Omental fat pad (tissue), 4 donors: ENCODE results near the gene FUZ. TPM values are rescaled to one million over a fixed set of nuclear protein-coding genes. Genes with fewer than 3 reads are reported as not detected.

Source experiments
- ATAC-seq: fragments of 150-250 bp; one replicate; pipeline ENCODE4 v1.9.1; 2016; ENCODE audit warnings: mild to moderate bottlenecking, moderate library complexity; ENCODE audit not compliant: low FRiP score
- DNase-seq: peaks from one replicate; pipeline ENCODE4 v3.0.0-alpha.2; 2019; ENCODE audit warnings: low spot score
- small RNA-seq: library from RNA; depleted of rRNA; stranded (forward); fragments of <200 nt; gene quantifications from one replicate; pipeline ENCODE3, GENCODE V24; 2016
- total RNA-seq, 4 donors: library from RNA; depleted of rRNA; stranded (reverse); fragments of >200 nt; gene quantifications; one replicate each; pipeline ENCODE4 v1.1.0, GENCODE V29; 2016
- TF ChIP-seq, protein P1 (sequence below), 3 donors: fragments of 450-650 bp; IDR thresholded peaks; one replicate each; pipeline ENCODE4 v1.5.1; 2016 to 2017; ENCODE audit warnings: antibody characterized with exemption in 3 of 3, mild to moderate bottlenecking in 3 of 3, moderate library complexity in 2 of 3

The FUZ gene
- total RNA-seq, 4 donors from 2014 or later = 10.2 to 20.3 (median 17.0) TPM

DNA sequence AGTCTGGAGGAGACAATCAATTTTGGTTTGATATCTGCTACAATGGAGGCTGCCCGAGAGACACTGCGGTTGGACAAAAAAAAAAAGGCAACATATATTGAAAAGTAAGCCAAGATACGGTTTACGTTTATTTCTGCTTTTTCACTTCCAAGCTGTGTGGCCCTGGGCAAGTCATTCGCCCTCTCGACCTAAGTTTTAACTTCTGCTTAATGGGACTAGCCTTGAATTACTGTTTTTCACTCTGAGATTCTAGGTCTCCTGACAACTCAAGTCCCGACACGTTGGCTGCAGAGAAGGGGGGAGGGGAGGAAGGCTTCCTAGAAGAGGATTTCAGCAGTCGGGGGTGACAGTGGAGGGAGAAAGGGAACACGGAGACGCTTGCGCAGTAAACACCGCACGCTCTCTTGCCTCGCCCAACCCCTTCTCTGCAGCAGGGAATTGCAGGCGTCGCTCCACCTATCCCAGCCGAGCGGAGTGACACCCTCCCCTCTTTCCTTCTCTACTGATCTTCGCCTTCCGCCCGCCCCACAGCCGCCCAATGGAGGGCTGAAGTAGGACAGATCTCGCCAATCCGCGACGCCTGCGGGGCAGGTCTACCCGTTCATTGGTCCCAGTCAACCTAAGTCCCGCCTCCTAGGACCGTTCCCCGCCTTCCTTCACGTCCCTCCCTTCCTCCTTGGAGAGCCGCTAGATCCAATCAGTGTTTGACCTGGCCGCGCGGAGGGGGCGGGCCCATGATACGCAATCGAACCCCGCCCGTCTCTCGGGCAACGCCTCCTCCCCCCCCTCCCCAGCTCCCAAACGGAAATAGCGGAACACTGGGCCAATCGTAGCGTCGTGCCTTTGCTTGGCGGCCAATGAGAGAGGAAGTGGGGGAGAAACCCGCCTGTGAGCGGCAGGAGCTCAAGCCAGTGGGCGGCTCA lies 46.8 kb downstream of the FUZ start:
- ATAC-seq = peak; percentile 97
- peak; percentile 94 for DNase-seq
- TF ChIP-seq, protein P1, sequence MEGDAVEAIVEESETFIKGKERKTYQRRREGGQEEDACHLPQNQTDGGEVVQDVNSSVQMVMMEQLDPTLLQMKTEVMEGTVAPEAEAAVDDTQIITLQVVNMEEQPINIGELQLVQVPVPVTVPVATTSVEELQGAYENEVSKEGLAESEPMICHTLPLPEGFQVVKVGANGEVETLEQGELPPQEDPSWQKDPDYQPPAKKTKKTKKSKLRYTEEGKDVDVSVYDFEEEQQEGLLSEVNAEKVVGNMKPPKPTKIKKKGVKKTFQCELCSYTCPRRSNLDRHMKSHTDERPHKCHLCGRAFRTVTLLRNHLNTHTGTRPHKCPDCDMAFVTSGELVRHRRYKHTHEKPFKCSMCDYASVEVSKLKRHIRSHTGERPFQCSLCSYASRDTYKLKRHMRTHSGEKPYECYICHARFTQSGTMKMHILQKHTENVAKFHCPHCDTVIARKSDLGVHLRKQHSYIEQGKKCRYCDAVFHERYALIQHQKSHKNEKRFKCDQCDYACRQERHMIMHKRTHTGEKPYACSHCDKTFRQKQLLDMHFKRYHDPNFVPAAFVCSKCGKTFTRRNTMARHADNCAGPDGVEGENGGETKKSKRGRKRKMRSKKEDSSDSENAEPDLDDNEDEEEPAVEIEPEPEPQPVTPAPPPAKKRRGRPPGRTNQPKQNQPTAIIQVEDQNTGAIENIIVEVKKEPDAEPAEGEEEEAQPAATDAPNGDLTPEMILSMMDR (IDR thresholded peaks at IDR 0.05) = no peak

DNA sequence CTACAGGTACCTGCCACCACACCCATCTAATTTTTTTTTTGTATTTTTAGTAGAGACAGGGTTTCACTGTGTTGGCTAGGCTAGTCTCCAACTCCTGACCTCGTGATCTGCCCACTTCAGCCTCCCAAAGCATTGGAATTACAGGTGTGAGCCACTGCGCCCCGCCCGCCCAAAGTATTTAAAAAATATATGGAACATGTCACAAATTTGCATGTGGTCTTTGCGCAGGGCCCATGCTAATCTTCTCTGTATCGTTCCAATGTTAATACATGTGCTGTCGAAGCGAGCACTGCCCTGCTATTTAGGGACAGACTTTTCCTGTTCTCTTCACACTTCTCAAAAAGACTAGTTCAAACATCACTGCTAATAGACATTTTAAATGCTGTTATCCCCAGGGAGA lies 48.8 kb downstream of the FUZ start:
- TF ChIP-seq, protein P1 (IDR thresholded peaks at IDR 0.05) = no peak
- DNase-seq (no peak), ATAC-seq (no peak)

DNA sequence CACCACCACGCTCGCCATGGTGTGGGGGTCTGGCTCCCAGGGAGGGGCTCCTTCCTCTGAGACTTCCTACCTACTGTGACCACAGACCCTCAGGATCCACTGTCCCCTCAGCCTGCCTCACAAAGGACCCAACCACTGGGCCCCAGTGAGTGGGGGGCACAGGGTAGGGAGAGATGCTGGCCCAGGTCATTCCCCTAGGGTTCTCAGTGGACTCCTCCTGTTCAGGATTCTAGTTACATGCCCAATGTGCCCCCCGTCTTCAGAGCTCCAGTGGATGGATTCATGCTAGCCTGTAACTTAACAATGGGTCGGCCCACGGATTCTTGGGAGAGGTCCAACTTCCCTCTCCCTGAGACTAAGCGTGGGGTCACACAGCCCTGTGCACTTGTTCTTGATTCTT lies 49.9 kb downstream of the FUZ start, which contains the start of gene TSKS:
Gene TSKS, minus strand, starts transcription at position 77 of the 400 bp plus-strand sequence. Its CDS starts 59 bp downstream, at position 18.
- DNase-seq = no peak
- TF ChIP-seq, protein P1 (IDR thresholded peaks at IDR 0.05) = no peak
- ATAC-seq = no peak

DNA sequence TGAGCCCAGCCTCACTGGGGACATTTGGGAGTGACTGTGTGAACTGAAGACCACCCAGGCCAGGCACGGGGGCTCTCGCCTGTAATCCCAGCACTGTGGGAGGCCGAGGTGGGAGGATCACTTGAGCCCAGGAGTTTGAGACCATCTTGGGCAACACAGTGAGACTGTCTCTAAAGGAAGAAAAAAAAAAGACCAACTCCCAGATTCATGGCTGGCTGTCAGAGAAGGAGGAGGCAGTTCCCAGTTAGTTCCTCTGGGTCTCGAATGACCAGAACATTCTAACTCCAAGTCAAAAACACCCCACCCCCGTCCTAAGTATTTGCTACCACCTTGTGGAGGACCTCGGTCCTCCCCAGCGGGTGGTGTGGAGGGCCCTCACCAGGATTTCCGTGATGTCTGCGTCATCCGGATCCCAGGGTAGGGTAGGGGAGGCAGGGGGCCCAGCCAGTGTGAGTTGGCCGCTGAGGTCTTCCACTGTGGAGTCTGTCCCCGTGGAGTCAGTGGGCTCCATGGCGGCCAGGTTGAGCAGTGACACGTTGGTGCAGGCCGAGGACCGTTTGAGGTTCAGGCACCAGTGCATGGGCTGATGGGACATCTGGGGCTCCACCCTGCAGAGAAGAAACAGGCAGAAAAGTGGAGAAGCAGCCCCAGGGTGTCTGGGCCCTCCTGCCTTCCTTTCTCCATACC lies 51.3 kb downstream of the FUZ start:
- no peak for DNase-seq
- TF ChIP-seq, protein P1 (IDR thresholded peaks at IDR 0.05) = no peak
- no peak for ATAC-seq

DNA sequence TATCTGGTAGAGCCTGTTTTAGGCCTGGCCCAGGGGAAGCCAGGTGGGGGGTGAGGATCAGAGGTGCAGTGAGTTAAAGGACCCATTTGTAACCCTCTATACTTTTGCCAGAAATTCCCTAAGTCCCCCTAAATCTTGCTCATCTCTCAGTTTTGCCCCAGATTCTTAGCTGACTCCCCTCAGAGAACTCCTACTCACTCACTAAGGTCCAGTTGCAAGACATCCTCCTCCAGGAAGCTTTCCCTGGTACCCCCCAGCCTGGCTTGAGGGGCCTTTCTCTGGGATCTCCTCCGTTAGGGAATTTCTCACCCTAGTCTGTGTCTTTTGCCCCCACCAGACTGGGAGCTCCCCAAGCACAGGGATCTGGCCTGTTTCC lies 51.9 kb downstream of the FUZ start:
- ATAC-seq (no peak), DNase-seq (no peak)
- TF ChIP-seq, protein P1 (IDR thresholded peaks at IDR 0.05) = no peak

DNA sequence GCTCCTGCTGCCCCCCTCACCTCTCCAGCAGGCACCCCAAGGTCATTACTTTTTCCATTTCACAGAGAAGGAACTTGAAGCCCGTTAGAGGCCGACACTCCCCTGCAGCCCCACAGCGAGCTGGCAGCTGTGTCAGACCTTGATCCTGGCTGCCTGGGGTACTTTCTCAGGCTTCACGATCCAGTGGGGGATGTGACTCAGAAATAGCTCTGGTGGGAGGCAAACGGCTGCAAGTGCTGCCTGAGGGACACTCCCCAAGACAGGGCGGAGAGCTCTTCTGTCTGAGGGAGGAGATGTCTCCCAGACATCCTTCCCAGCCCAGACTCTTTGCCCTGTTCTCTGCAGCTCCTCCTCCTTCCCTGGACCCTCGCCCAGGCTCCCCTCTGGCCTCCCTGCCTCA lies 54.8 kb downstream of the FUZ start:
- ATAC-seq = peak; percentile 79
- DNase-seq = no peak
- TF ChIP-seq, protein P1 (IDR thresholded peaks at IDR 0.05) = no peak

Small RNA genes within 50 kb of the gene (small RNA-seq; reads per million reads assigned to genes)
- not detected for gene MIR4749
- not detected for gene MIR6799
- not detected for gene RNU6-841P

Other genes with a start within 250 kb of the FUZ start
- gene NOSIP, start 232.7 kb downstream of the FUZ start, total RNA-seq = 10 to 100 TPM; 36.9 to 70.8 (median 46.4) TPM
- 1 to 10 TPM in 2 of 4 donors, under 1 TPM in 1, not detected in 1; 0.79 to 5.2 (median 2.3) TPM for gene PRRG2, start 232.0 kb downstream of the FUZ start, total RNA-seq
- 10 to 100 TPM in 1 of 4 donors, 1 to 10 TPM in 3; 3.3 to 11.3 (median 4.1) TPM for gene PRR12, start 222.1 kb downstream of the FUZ start, total RNA-seq
- gene RRAS, start 173.1 kb downstream of the FUZ start, total RNA-seq = 10 to 100 TPM; 72.2 to 91.0 (median 76.8) TPM
- gene SCAF1, start 171.1 kb downstream of the FUZ start, total RNA-seq = 10 to 100 TPM in 2 of 4 donors, 1 to 10 TPM in 2; 8.8 to 13.6 (median 11.5) TPM
- 10 to 100 TPM; 32.4 to 62.7 (median 36.4) TPM for gene IRF3, start 147.4 kb downstream of the FUZ start, total RNA-seq
- gene BCL2L12, start 147.4 kb downstream of the FUZ start, total RNA-seq = 1 to 10 TPM; 3.6 to 9.2 (median 5.9) TPM
- 100 to 1,000 TPM; 150 to 250 (median 170) TPM for gene PRMT1, start 136.0 kb downstream of the FUZ start, total RNA-seq
- gene ADM5, start 123.7 kb downstream of the FUZ start, total RNA-seq = 1 to 10 TPM; 1.2 to 3.4 (median 2.3) TPM
- 1 to 10 TPM; 1.8 to 5.9 (median 4.8) TPM for gene CPT1C, start 122.2 kb downstream of the FUZ start, total RNA-seq
- 10 to 100 TPM in 1 of 4 donors, under 1 TPM in 3; 0.36 to 14.2 (median 0.44) TPM for gene TSKS, start 50.0 kb downstream of the FUZ start, total RNA-seq
- 10 to 100 TPM; 63.9 to 88.0 (median 72.4) TPM for gene AP2A1, start 46.3 kb downstream of the FUZ start, total RNA-seq
- gene MED25, start 5.0 kb upstream of the FUZ start, total RNA-seq = 10 to 100 TPM; 14.4 to 32.2 (median 19.6) TPM
- gene PTOV1, start 37.9 kb upstream of the FUZ start, total RNA-seq = 10 to 100 TPM; 37.3 to 64.8 (median 58.1) TPM
- gene PNKP, start 54.3 kb upstream of the FUZ start, total RNA-seq = 10 to 100 TPM; 33.9 to 69.7 (median 50.2) TPM
- gene AKT1S1, start 64.1 kb upstream of the FUZ start, total RNA-seq = 10 to 100 TPM; 12.2 to 18.3 (median 14.7) TPM
- 10 to 100 TPM; 15.6 to 24.9 (median 22.3) TPM for gene TBC1D17, start 64.4 kb upstream of the FUZ start, total RNA-seq
- gene IL4I1, start 83.6 kb upstream of the FUZ start, total RNA-seq = 1 to 10 TPM in 2 of 4 donors, under 1 TPM in 1, not detected in 1; 0.56 to 5.5 (median 1.5) TPM
- 10 to 100 TPM; 10.2 to 17.7 (median 15.7) TPM for gene ATF5, start 115.9 kb upstream of the FUZ start, total RNA-seq
- gene NUP62, start 116.2 kb upstream of the FUZ start, total RNA-seq = 10 to 100 TPM; 24.9 to 45.5 (median 30.6) TPM
- 1 to 10 TPM; 1.7 to 9.0 (median 5.1) TPM for gene SIGLEC11, start 147.9 kb upstream of the FUZ start, total RNA-seq
- gene VRK3, start 212.1 kb upstream of the FUZ start, total RNA-seq = 10 to 100 TPM; 14.4 to 43.0 (median 27.6) TPM
- 10 to 100 TPM in 2 of 4 donors, 1 to 10 TPM in 2; 7.3 to 13.6 (median 10.6) TPM for gene ZNF473, start 212.7 kb upstream of the FUZ start, total RNA-seq